OCI-LY3 (cell line): Measurements from ENCODE around the gene DUSP5.

ENCODE experiments used
- EZH2phosphoT487 ChIP-seq: fragments of 200-600 bp; shearing (Covaris generic); IDR thresholded peaks from 2 replicates; pipeline ENCODE4 v1.6.1; 2018; ENCODE audit warnings: antibody characterized with exemption, mixed run types, low read depth
- TF ChIP-seq, protein P1 (sequence below): fragments of 200-600, 300-600 bp; sonication (generic); IDR thresholded peaks from 2 replicates; pipeline ENCODE4 v1.5.1; 2014; ENCODE audit warnings: antibody characterized with exemption, low read length, low read depth

DNA sequence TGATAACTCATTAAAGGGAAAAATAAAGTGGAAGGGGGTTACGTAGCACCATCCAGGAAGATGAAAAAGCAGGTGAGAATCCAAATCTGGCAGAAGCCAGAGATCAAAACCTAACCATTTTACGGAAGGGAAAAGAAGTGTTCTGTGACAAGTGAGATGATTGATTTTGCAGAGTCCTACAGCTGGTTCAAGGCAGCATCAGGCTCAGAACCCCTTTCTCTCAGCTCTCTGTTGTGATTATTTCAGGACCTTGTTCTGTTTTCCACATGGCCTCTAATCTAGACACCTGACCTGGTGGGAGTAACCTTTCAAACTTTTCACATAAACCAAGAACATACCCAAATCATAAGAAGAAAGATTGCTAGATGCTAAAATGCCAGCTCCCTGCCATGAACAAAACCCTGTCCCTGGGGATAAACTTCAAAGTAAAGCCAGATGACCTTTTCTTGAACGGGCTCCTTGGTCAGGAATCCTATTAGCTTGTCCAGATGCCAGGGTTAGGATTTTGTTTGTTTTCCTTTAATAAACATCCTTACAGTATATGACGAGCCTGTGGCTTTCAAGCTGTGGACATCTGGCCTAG is 5.9 kb downstream of the DUSP5 start:
- TF ChIP-seq, protein P1, sequence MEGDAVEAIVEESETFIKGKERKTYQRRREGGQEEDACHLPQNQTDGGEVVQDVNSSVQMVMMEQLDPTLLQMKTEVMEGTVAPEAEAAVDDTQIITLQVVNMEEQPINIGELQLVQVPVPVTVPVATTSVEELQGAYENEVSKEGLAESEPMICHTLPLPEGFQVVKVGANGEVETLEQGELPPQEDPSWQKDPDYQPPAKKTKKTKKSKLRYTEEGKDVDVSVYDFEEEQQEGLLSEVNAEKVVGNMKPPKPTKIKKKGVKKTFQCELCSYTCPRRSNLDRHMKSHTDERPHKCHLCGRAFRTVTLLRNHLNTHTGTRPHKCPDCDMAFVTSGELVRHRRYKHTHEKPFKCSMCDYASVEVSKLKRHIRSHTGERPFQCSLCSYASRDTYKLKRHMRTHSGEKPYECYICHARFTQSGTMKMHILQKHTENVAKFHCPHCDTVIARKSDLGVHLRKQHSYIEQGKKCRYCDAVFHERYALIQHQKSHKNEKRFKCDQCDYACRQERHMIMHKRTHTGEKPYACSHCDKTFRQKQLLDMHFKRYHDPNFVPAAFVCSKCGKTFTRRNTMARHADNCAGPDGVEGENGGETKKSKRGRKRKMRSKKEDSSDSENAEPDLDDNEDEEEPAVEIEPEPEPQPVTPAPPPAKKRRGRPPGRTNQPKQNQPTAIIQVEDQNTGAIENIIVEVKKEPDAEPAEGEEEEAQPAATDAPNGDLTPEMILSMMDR, result no peak
- TF ChIP-seq EZH2phosphoT487, result no peak
